GM18499 (cell line): ENCODE results near the gene KCNG1.
"Not testable (repeated sequence)": the region's sequence is repeated elsewhere in the genome, so short reads cannot be mapped to it uniquely, and the experiment has no call there.

Experiments
- ATAC-seq: cut with Tn5 transposase; IDR thresholded peaks from one replicate; pipeline ENCODE4 v1.9.1; 2021; ENCODE audit warnings: moderate number of reproducible peaks; ENCODE audit not compliant: insufficient read depth, unreplicated experiment

The KCNG1 gene, protein sequence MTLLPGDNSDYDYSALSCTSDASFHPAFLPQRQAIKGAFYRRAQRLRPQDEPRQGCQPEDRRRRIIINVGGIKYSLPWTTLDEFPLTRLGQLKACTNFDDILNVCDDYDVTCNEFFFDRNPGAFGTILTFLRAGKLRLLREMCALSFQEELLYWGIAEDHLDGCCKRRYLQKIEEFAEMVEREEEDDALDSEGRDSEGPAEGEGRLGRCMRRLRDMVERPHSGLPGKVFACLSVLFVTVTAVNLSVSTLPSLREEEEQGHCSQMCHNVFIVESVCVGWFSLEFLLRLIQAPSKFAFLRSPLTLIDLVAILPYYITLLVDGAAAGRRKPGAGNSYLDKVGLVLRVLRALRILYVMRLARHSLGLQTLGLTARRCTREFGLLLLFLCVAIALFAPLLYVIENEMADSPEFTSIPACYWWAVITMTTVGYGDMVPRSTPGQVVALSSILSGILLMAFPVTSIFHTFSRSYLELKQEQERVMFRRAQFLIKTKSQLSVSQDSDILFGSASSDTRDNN

DNA sequence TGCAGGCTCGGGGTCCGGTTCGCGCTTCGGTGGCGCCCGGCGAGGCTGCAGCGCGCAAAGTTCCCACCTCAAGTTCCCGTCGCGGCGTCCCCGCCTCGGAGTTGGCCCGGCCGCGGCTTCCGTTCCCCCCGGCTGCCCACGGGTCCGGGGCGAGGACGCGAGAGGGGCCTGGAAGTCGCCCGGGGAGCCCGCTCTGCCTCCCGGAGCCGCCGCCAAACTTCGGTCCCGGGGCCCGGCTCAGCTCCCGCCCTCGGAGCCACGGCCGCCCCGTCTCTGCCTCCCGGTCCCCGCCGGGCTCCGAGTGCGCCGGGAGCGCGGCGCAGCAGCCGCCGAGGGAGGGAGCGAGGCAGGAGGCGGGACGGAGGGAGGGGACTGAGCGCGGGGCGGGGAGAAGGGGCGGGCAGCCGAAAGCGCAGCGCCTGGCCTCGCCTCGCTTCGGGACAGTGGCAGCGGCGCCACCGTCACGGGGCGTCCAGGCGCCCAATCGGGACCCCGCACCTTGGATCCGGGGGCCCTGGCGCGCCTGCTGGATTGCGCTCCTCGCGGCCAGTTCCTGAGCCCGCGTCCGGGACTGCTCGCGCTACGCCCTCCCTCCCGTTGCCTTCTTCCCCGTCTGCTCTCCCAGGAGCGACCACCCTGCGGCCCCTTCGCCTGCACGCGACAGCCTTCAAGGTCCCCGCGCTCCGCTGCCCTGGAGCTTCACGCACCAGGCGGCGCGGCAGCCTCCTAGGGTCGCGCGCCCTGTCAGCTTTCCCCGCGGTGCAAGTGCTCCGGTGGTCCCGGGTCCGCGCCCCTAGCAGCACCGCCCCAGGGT is at the start of gene KCNG1:
TSS of gene KCNG1 (minus strand) at position 305 of the 814 bp plus-strand sequence. CDS start 12,769 bp downstream, outside the sequence.
- ATAC-seq, result no peak

DNA sequence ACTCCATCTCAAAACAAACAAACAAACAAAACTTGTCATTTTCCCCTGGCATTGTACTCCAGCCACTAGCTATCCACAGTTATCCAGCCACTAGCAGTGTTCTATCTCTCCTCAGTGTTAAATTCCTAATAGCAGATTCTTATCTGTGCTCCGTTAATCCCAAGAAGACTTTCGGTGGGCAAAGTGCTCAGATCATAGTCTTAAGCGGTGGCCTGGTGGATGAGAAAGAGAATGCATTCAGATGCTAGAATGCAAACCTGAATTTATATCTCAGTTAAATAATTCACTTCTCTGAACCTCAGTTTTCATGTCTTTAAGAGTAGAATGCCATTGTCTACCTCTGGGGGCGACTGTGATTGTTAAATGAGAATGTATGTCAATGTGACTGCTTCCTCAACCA is 47.7 kb upstream of the KCNG1 start:
- no peak for ATAC-seq

DNA sequence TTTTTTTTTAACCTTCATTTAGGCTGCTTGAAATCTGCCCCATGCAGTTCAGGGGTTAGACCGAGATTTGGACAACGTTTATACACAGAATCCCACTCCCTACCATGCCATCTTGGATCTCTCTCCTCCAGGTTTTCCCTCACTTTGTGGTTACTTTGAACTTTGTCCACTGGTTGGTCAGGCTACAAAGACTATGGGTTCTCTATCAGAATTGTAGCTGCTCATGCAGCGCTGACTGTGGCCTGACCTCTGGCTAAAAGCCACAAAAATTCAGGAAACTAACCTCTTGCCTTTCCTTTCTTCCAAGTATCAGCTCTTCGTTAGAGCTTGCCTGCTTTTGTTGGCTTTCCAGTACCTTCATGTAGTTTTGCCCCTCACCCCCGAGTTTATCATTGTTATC is 44.9 kb upstream of the KCNG1 start:
- no peak for ATAC-seq

DNA sequence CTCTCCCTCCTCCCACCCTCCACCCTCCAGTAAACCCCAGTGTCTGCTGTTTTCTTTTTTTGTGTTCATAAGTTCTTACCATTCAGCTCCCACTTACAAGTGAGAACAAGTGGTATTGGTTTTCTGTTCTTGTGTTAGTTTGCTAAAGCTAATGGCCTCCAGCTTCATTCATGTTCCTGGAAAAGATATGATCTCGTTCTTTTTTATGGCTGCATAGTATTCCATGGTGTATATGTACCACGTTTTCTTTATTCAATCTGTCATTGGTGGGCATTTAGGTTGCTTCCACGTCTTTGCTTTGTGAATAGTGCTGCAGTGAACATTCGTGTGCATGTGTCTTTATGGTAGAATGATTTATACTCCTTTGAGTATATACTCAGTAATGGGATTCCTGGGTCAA is 42.7 kb upstream of the KCNG1 start:
- ATAC-seq, result no peak

DNA sequence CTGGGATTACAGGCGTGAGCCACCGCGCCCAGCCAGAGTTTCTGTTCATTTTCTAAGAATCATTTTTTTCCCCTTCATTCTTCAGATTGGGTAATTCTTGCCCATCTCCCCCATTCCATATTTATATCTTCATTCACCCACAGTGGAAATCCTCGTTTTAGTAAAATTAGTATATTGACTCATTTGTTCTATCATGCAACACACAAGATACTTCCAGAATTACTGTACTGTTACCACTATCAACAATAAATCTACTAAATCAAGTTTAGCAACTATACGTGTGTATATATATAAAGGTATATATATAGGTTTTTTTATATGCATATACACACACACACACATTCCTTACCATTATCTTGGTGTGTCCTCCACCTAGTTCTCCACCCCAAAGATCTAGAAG is 41.2 kb upstream of the KCNG1 start:
- ATAC-seq, result no peak

DNA sequence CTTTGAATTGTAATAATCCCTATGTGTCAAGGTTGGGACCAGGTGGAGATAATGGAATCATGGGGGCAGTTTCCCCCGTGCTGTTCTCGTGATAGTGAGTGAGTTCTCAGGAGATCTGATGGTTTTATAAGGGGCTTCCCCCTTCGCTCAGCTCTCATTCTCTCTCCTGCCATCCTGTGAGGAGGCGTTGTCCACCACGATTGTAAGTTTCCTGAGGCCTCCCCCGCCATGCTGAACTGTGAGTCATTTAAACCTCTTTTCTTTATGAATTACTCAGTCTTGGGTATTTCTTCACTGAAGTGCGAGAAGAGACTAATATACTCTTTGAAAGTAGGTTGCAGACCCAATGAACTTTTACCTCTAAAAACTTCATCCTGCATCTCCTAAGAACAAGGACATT is 39.2 kb upstream of the KCNG1 start:
- ATAC-seq, result no peak

DNA sequence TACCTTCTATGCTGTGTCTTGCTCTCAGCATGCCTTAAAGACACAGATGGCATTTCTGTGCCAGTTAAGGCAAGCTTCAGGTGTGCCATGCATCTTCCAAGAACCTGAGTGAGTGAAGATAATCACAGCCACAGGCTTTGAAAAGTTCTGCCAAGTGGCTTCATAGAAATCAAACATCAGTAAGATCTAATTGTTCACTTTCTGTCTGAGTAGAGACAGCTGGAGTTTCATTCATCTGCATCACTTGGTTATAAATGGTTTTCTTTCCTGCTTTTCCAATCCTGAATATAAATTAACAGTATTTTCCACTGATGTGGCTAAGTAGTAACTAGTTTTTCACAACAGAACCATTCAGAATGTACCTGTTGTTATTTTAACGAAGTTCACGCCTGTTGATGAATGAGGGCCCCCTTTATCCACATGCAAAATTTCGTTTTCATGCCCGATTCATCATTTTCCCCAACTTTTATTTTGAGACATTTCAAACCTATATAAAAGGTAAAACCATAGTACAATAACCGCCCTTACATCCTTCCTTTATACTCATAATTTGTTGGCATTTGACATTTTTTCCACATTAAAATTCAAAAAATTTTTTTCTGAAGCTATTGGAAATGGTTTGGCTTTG is 38.6 kb upstream of the KCNG1 start:
- no peak for ATAC-seq

DNA sequence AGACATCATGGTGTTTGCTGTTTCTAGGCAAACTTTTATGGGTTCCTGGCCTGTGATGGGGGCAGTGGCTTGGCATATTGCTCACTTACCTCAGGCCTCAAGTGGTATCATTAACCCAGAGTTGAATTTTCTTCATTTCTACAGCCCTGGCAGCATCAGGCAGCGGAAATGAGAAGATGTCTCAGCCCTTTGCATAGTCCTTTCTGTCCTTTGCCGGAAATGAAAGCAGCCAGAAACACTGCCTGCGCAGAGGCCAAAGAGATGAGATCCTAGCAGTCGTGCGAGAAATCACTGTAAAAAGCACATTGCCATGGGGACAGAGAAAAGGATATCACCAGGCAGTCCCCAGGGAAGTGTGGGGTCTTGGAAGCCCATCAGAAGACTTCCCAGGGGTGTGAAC is 37.4 kb upstream of the KCNG1 start:
- no peak for ATAC-seq

DNA sequence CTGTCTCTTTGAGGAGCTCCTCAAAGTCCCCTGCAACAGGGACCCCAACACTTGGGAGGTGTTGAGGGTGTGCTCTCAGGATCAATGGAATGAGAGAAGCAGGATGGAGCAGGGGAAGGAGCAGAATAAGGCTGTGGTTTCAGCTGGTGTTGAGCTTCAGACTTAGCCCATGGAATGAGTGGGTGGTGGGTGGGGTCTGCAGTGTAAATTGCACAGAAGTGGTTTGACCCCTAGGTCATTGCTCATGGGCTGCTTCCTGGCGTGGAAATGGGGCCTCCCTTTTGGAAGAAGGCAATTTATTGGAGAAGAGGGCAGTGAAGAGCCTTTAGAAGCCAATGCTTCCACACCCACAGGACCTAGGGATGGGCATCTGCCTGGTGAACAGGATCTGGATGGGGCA is 37.0 kb upstream of the KCNG1 start:
- no peak for ATAC-seq

DNA sequence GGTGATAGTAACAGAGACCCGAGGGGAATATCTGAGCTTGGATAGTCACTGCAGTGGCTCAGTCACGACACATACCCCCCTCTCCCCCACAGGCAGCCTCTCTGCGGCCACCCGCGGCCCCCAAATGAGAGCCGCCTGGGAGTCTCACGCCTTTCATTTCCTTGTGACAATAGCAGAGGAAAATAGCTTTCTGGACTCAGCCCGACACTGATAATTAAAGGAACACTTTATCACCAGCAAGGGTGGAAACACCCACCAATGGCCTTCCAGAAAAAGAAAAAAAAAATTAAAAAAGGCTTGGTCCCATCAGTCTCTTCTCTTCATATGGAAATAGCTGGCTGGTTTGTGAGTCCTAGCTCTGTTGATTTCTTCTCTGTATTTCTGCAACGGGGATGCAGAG is 35.1 kb upstream of the KCNG1 start:
- no peak for ATAC-seq

DNA sequence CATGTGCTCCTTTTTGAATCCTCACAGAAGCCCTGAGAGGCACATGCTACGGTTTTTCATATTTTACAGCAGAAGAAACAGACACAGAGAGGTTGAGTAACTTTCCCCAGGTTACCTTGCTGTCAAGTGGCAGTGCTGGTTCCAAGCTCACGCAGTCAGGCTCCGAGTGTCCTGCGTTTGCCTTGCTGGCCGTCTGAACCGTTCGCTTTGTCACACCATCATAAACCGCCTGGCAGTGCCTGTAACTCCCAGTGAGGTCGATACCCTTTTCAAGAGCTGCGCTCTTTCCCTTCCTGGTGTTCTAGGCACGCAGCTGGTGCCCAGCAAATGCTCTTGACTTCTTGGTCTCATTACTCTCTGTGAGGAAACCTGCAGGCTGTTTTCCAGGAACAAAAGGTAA is 31.3 kb upstream of the KCNG1 start:
- ATAC-seq, result no peak

DNA sequence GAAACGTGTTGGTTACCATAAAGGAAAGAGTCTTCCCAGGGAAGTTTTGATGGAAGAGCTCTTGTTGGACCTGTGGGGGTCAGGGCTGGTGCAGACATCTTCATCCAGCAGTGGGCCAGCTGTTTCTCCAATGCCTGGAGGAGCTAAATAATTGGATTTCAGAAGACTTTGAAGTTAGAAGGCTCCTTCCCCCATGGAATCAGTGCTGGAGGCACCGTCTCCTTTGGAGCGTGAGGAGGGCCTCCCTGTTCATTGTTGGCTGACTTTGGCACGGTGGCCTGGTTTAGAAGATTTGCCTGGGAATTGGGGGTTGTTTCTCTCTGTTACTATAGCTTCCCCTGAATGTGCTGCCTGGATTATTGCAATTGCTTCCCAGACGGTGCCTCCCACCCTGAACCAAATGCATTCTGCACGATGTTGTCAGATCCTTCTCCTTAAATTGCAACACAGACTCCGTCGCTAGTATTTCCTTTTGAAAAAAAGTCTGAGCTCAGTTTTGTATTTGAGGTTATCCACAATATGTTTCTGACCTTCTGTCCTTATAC is 27.7 kb upstream of the KCNG1 start:
- ATAC-seq, result no peak

DNA sequence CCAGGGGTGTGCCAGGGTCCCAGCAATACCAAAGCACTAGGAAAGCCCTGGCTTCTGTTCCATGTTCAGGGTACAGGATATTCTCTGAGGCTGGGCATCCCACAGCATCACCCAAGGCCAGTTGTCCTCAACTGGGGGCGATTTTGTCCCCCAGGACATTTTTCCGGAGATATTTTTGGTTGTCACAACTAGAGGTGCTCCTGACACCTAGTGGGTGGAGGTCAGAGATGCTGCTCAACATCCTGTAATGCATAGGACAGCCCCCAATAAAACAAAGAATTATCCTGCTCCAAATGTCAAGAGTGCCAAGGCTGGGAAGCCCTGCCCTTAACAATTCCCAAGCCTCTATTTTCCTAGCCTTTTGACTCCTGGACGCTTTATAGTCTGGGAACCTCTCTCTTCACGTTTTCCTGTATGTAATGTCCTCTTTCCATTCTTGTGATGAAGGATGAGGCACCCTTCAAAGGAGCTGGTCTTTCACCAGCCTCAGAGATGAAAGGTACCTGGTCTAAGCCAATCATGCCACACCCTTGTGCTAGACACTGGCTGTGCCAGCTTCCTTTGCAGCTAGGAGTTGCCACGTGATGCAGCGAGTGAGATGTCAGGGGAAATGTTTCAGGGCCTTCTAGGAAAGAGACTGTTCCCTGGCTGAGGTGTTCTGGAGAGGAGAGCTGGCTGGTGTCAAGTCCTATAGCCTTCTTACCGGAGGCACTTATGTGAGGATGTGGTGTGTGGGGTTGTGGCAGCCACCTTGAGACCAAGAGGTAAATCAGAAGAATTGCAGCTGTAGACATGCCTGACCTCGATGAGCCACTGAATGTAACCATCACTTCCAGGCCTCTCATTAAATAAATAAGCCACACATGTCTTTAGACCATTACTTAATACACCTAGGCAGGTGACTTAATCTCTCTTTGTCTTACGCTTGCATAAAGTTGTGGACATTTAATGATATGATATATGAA is 23.4 kb upstream of the KCNG1 start:
- ATAC-seq, result no peak

DNA sequence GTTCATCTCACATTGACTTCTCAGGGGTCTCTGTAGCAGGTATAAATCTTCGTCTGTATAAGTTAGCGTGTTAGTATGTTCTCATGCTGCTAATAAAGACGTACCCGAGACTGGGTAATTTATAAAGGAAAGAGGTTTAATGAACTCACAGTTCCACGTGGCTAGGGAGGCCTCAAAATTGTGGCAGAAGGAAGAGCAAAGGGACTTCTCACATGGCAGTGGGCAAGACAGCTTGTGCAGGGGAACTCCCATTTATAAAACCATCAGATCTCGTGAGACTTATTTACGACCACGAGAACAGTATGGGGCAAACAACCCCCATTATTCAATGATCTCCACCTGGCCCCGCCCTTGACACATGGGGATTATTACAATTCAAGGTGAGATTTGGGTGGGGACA is 22.6 kb upstream of the KCNG1 start:
- not testable (repeated sequence) for ATAC-seq

DNA sequence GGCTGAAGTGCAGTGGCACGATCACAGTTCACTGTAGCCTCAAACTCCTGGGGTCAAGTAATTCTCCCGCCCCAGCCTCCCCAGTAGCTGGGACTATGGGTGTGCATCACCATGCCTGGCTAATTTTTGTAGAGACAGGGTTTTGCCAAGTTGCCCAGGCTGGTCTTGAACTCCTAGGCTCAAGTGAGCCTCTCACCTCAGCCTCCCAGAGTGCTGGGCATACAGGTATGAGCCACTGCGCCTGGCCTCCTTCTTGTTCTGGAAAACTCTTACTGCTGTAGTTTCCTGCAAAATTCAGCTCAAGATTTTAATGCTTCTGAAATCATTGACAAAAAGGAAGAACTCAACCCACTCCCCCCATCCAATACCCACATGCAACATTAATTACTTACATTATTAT is 21.9 kb upstream of the KCNG1 start:
- ATAC-seq, result no peak

DNA sequence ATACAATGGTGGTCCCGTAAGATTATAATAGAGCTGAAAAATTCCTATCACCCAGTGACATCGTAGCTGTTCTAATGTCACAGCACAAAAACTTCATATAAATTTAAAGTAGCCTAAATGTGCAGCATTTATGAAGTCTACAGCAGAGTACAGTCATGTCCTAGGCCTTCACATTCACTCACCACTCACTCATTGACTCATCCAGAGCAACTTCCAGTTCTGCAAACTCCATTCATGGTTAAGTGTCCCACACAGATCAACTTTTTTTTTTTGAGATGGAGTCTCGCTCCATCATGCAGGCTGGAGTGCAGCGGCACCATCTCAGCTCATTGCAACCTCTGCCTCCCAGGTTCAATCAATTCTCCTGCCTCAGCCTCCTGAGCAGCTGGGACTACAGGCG is 20.9 kb upstream of the KCNG1 start:
- ATAC-seq, result no peak

DNA sequence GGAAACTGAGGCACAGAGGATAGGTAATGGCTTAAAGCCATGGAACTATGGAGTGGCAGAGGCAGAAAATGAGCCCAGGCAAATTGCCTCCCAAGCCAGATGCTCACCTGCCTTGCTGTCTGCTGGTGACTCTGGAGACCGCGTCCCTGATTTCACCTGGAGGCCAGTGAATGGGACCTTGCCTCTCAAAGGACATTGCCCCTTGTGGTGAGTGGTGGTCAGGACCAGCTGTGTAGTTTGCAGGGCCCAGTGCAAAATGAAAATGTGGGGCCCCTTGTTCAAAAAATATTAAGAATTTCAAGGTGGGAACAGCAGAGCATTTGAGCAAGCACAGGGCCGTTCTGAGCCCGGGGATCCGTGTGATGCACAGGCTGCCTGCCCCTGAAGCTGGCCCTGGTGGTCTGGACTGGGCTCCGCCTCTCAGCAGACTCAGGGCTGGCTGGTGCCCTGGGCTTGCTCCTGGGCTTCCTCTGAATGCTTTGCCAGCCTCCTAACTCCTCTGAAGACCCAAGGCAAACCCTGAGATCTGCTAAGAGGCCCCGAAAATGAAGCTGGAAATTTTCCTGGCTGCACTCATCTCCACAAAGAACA is 19.8 kb upstream of the KCNG1 start:
- ATAC-seq, result no peak

DNA sequence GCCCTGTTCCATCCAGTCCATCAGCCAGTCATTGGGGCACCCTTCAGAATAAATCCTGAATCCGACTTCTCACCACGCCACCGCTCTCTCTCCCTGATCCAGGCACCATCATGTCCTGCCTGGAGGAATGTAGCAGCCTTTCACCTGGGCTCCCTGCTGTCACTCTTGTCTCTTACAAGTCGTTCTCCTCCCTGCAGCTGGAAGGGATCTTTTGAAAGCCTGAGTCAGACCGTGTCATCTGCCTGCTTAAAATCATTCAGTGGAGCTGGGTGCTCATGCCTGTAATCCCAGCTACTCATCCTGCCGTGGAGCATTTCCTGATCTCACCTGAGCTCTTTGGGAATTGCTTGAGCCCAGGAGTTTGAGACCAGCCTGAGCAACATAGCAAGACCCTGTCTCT is 19.2 kb upstream of the KCNG1 start:
- ATAC-seq, result no peak

DNA sequence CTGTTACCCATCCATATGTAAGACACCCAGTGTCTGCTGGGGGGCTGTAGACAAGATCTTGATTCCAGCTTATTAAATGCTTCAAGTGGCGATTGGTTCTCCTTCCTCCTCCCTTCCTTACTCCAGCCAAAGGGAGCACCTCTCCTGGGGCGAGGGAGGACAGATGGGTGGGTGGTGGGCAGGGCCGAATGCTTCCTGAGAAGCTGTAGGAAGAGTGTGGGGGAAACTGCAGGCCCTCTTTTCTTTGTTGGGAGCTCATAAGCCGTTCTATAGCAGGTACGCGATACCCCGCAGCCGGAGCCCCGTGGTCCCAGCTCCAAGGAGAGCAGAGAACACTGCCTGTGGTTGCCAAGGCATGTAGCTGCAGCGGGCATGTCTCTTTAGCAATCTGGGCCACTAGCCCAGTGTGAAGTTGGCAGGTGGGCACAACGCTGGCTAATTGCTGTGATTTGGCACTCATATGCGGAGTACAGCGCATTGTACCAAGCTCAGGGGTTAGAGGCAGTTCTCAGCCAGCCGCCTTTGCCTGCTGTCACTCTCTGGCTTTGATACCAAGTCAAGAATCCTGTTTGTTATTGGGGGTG is 14.7 kb upstream of the KCNG1 start:
- no peak for ATAC-seq
